B cell (primary cell): ENCODE data around the gene ZNF879.

Experiments
- CTCF ChIP-seq: fragments of 200-600 bp; IDR thresholded peaks from one replicate; pipeline ENCODE4 v1.8.0; 2022; ENCODE audit warnings: antibody characterized with exemption, mild to moderate bottlenecking
- EZH2 ChIP-seq: IDR thresholded peaks from 2 replicates; pipeline ENCODE4 v1.6.1; 2012; ENCODE audit warnings: borderline replicate concordance, low read depth, mild to moderate bottlenecking, moderate library complexity, low read length; ENCODE audit not compliant: insufficient read depth, poor library complexity, severe bottlenecking

- no peak for TF ChIP-seq CTCF
- no peak for TF ChIP-seq EZH2
These were observed 33.1 kb upstream of the ZNF879 start for GRCh38 chr5:178990491-178990890.
